Activated CD4-positive, alpha-beta T cell treated with anti-CD3 and anti-CD28 coated beads for 24 hours (primary cell): ENCODE measurements around the gene PDPK1.
A peak's percentile ranks its signal among the peaks of the same experiment; 100 is the strongest.
"Not testable (repeated sequence)": the region's sequence is repeated elsewhere in the genome, so short reads cannot be mapped to it uniquely, and the experiment has no call there.

ENCODE experiments used
- DNase-seq, 2 donors: peaks; one replicate each; pipeline ENCODE4 v3.0.0-alpha.2; 2020; ENCODE audit warnings: low read depth in 2 of 2

Gene PDPK1

DNA sequence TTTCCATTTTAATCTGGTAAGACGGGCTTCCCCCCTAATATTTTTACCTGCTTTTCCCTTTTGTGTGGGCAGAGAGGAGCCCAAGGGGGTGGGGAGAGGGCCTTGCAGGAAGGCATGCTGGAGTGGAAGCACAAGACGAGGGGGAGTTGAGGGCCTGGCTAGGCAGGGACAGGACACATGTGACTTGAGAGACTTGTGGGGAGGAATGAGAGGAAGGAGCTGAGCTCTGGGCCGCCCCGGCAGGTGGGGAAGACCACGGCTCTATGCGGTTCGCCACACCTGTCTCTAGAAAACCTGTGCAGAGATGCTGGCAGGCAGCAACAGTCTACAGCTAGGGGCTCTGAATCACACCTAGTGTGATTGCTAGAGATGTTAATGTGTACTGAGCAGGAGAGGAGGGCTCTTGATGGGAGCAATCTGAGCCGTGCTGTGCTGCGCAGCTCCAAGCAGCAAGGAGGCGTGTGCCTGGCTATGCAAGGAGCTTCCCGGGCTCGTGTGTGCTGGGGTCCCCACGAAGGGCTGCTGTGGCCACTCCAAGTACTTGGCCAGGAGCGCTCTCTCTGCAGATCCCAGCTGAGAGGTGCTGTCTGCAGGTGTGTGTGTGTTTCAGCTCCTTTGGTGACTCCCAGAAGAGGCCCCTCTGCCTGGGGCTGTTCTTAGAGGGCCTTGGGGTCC lies 50.2 kb downstream of the PDPK1 start:
- no peak for DNase-seq

- DNase-seq, result no peak
These were observed 53.8 kb downstream of the PDPK1 start for GRCh38 chr16:2591476-2592240.

- DNase-seq, result no peak
These were observed 55.0 kb downstream of the PDPK1 start for GRCh38 chr16:2592786-2593185.

DNA sequence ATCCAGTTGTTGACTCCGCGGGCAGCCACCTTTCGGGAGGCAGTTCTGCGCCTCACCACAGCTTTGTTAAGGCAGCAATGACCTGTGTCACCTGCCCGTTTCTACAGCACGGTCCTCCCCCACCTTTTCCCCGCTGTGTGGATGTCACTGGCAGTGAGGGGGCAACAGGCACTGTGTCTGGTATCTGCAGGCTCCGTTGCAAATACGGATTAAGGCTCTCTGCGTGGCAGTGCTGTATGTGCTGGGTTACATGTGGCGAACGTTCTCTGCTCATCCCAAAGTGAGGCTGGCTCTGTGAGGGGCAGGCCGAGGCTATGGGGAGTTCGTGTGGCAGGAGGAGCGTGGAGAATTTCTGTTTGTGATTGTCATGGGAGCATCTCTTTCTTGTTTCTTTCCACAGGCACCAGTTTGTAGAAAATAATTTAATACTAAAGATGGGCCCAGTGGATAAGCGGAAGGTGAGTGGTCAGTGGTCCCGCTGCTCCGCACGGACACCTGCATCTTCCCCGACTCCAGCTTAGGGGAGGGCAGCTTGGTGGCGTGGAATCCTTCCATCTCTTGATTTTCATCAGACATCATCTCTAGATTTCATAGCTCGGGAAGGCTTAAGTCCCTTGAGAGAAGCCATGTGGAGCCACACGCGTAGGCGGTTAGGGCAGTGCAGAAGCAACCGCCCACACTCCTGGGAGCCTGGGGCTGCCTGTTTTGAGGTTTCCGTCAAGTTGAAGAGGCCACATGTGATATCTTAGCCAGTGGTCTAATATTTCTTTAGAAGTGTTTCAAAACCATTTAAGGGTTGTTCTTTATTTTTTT lies 57.8 kb downstream of the PDPK1 start:
- DNase-seq, result no peak

DNA sequence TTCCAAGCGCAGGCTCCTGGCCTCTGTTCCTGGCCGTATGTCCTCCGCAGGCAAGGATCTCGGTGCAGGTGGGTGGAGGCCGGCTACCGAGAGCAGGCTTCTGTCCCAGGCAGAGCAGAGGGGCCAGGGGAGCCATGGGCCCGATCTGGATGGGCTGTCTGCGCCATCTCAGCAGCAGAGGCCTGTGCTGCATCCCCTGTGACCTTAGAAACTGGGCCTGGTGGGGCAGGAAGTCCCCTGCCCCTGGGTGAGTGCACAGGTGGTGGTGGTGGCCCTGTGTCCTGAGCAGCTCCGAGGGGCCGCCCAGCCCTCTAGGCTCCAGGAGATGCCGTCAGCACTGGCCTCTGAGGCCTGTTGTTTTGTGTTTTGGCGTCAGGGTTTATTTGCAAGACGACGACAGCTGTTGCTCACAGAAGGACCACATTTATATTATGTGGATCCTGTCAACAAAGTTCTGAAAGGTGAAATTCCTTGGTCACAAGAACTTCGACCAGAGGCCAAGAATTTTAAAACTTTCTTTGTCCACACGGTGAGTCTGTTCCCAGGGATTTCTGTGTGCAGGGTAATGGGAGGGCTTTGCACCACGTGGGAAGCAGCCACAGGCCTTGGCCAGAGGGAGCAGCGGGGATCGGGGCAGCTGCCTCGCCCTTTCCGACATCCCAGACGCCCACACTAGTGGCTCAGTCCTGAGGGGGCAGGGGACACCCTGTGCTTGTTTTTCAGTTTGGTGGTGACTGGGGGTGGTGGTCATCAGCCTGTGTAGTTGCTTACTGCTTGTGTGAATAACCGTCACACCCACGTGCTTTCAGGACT lies 59.1 kb downstream of the PDPK1 start:
- DNase-seq, result no peak

- no peak for DNase-seq
These were observed 59.7 kb downstream of the PDPK1 start for GRCh38 chr16:2597560-2597902.

DNA sequence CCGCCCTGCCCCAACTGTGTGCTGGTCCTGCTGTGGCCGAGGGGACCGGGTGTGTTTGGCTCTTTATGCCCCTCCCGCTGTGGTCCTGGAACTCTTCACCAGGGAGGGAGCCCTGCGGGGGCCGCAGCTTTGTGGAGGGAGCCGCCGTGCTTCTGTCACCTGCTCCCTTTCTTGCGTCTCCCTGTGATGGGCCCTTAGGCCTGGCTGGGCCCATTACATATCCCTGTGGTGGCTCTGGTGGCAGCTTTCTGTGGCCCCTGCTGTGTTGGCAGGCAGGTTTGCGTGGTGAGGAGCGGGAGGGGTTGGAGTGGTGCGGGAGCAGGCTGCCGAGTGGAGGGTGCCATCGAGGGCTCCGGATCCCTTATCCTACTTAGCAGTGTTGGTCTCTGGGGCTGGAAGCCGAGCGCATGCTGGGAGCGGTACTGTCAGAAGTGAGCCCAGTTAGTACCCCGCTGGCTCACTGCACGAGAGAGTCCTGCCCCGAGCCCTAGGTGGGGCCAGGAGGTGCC lies 60.4 kb downstream of the PDPK1 start:
- DNase-seq, result no peak

GRCh38 chr16:2598723-2599122 lies 60.9 kb downstream of the PDPK1 start:
- DNase-seq, result no peak

GRCh38 chr16:2599165-2599564 lies 61.3 kb downstream of the PDPK1 start:
- not testable (repeated sequence) for DNase-seq

DNA sequence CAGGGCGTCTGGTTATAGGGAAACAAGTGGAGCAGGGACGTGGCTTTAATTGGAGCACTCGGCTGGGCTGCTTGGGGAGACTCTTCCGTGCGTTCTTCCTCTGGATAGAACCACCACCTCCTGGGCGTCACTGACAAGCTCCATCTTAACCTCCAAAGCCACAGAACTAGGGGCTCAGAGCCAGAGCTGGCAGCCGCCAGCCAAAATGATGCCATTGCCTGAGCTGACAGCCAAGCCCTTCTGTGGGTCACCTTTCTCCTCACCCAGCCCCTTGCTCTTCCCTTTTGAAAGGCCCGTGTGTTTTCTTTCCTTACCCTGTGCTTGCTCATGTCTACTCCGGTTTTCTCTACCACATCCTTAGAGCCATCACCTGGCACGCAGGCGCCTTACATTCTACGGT lies 62.0 kb downstream of the PDPK1 start:
- not testable (repeated sequence) for DNase-seq

GRCh38 chr16:2601301-2602025 lies 63.6 kb downstream of the PDPK1 start:
- DNase-seq, result not testable (repeated sequence)

DNA sequence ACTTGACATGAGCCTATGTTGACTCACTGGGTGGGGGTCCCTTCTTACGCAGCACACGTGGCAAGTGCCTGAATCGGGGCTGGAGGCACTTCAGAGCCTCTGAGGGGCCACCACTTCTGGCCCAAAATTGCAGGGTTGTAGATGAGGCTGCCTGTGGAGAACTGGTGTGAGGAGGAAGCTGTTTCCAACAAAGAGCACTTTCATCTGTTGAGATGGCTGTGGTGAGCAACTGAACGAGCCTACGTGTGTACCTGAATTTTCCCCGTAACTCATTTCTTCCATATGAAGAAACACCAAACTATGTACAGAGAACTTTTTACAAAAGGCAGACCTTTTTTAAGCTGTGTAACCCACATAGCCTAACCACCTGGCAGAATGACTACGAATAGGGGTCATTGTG lies 64.4 kb downstream of the PDPK1 start:
- DNase-seq, result not testable (repeated sequence)

DNA sequence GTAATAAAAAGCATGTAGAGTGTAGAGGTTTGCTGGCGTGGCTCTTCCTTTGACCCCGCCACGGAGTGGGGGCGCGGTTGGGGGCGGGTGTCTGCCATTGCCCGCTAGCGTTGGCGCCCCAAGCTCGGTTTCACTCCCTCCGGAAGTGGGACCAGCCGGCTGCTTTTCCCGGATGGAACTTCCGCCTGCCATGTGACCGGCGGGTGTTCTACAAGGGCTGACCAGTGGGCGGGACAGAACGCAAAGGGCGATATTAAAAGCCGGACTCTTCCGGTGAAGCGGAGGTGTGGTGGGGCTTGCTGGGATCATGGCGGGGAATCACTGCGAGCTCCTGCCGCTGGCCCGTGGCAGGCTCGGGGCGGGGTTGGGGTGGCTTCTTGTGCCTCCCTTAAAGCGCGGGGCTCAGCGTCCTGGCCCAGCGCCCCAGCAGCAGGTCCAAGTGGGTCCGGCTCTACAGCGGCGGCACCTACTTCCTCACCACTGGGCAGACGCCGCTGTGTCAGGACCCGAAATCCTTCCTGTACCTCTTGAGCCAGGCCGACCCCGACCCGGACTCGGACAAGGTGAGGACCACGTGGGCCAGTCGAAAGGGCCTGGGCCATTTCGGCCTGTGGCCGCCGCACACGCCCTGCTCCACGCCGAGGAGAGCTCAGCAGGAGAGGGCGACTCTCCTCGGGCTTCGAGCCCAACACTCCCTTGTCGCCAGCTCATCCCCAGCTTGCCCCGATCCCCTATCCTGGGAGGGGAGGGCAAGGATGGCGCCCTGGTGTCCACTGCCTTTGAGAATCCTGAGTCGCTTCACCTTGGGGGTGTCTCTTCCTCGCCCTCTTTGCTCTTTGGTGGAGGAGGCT lies 65.6 kb downstream of the PDPK1 start:
- peak; percentile 79 for DNase-seq

GRCh38 chr16:2604016-2604369 lies 66.2 kb downstream of the PDPK1 start:
- DNase-seq, result not testable (repeated sequence)

DNA sequence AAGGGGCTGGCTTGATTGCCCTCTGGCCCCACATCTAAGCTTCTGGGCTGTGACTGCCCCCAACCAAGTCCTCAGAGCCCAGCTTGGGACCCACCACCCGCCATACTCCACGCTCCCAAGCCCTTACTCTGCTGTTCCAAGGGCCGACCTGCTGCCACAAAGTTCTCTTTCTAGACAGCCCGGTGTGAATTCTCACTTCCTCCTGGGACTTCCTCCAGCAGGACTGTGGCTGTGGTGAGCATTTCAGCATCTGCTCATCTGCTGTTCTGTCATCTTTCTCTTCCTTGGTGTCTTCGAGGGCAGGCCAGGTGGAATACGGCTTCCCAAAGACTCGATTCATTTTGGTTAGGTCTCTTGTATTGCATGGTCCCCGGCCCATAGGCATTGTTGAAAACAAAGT lies 69.0 kb downstream of the PDPK1 start:
- DNase-seq, result not testable (repeated sequence)

DNA sequence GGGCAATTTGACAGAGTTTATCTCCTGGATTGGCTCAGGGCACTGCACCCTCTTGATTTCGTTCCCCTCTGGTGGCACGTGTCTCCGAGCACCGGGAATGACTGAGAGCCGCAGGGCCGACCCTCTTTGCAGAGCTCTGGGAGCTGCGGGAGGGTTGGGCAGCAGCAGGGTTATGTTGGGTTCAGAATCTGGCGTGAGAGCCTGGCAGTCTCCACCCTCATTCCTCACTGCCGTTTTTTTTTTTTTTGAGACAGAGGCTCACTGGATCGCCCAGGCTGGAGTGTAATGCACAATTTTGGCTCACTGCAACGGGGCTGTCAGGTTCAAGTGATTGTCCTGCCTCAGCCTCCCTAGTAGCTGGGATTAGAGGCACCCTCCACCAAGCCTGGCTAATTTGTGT lies 71.5 kb downstream of the PDPK1 start:
- not testable (repeated sequence) for DNase-seq

- no peak for DNase-seq
These were observed 72.1 kb downstream of the PDPK1 start for GRCh38 chr16:2609827-2610470.

DNA sequence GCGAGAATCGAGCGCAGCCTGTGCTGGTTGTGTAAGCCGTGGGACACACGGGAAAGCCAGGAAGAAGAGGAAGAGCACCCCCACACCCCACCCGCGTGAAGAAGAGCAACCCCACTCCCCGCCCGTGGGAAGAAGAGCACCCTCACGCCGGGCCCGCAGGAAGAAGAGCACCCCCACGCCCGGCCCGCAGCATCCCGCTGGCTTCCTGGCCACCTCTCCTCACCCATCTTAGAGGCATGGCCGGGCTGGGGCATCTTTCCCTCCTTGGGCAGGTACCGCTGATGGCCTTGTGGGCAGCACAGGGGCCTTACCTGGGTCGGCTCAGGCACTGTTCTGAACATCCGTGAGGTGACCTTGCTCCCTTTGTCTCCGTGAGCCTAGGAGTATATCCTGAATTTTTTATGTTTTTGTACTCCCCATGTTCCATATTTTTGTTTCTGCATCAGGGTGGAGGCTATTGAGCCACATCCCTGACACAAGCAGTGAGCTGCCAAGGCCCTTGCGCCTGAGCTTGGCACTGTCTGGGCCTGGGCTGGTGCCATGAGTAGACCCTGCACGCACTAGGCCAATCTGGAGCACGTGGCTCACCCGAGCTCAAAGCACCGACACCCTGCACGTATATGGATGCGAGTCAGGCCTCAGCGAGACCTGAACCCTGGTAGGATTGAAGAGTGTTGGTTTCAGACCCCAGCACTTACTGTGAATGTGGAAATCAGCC lies 73.1 kb downstream of the PDPK1 start:
- DNase-seq, result no peak

DNA sequence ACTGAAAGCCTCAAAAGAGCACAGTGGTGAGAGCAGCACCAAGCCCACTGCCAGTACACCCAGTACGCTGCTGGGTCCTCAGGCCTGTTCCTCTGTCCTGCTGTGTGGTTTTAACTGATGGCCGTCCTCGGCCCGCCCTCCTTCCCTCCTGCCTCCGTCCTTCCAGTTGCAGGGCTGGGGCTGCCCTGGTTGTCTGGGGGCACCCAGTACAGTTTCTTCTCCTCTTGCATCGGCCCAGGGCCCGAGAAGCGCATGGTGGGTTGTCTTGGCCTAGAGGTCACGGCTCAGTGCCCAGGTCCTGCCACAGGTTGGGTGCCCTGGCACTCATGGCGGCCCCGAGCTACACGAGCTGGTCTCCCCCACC lies 73.7 kb downstream of the PDPK1 start:
- no peak for DNase-seq
